ENCODE results near the gene FRMD5.
"Not testable (repeated sequence)": the region's sequence is repeated elsewhere in the genome, so short reads cannot be mapped to it uniquely, and the experiment has no call there.

FRMD5 gene

GRCh38 chr15:44066211-44066827 is 128.8 kb downstream of the FRMD5 start:
- no peaks in the 10 kb centered on the region for H3K36me3 ChIP-seq (ENCODE audit: control insufficient read depth, insufficient read depth, low read length, severe bottlenecking)
- DNase-seq (ENCODE audit: low read depth) = peak; percentile 69

GRCh38 chr15:44064706-44065105 is 130.4 kb downstream of the FRMD5 start:
- no peaks in the 10 kb centered on the region for H3K27me3 ChIP-seq (replicated peaks; ENCODE audit: control insufficient read depth, insufficient read depth, low read length)
- no peaks in the 10 kb centered on the region for H3K4me1 ChIP-seq (ENCODE audit: control insufficient read depth, insufficient read depth, low read length)

More at GRCh38 chr15:44066211-44066827, 128.8 kb downstream of the FRMD5 start:
- Histone ChIP-seq H3K27me3 (replicated peaks; ENCODE audit: control insufficient read depth, insufficient read depth, low read length) (no peaks in the 10 kb centered on the region), H3K4me1 (ENCODE audit: control insufficient read depth, insufficient read depth, low read length) (no peaks in the 10 kb centered on the region), H3K9me3 (ENCODE audit: control insufficient read depth, low read length) (no peaks in the 10 kb centered on the region), H3K4me3 (ENCODE audit: low read length) (no peak overlapping the region), H3K9ac (ENCODE audit: low read length) (peak overlapping the region; percentile 35)

GRCh38 chr15:44058126-44058525 is 136.9 kb downstream of the FRMD5 start:
- no peak overlapping the region for H3K4me3 ChIP-seq (ENCODE audit: low read length)
- no peaks in the 10 kb centered on the region for H3K9me3 ChIP-seq (ENCODE audit: control insufficient read depth, low read length)
- no peak overlapping the region for H3K9ac ChIP-seq (ENCODE audit: low read length)
- H3K36me3 ChIP-seq (ENCODE audit: control insufficient read depth, insufficient read depth, low read length, severe bottlenecking) = no peaks in the 10 kb centered on the region
- DNase-seq (ENCODE audit: low read depth) = peak; percentile 53
- no peaks in the 10 kb centered on the region for H3K4me1 ChIP-seq (ENCODE audit: control insufficient read depth, insufficient read depth, low read length)
- H3K27me3 ChIP-seq (replicated peaks; ENCODE audit: control insufficient read depth, insufficient read depth, low read length) = no peaks in the 10 kb centered on the region

More at GRCh38 chr15:44064706-44065105, 130.4 kb downstream of the FRMD5 start:
- H3K9ac ChIP-seq (ENCODE audit: low read length) = no peak overlapping the region
- DNase-seq (ENCODE audit: low read depth) = peak; percentile 39
- no peaks in the 10 kb centered on the region for H3K36me3 ChIP-seq (ENCODE audit: control insufficient read depth, insufficient read depth, low read length, severe bottlenecking)
- H3K4me3 ChIP-seq (ENCODE audit: low read length) = no peak overlapping the region
- no peaks in the 10 kb centered on the region for H3K9me3 ChIP-seq (ENCODE audit: control insufficient read depth, low read length)

- Histone ChIP-seq H3K4me3 (ENCODE audit: low read length) (no peak overlapping the region), H3K4me1 (ENCODE audit: control insufficient read depth, insufficient read depth, low read length) (peaks cover 14% of the 10 kb centered on the region), H3K36me3 (ENCODE audit: control insufficient read depth, insufficient read depth, low read length, severe bottlenecking) (no peaks in the 10 kb centered on the region), H3K9ac (ENCODE audit: low read length) (no peak overlapping the region), H3K9me3 (ENCODE audit: control insufficient read depth, low read length) (no peaks in the 10 kb centered on the region), H3K27me3 (replicated peaks; ENCODE audit: control insufficient read depth, insufficient read depth, low read length) (no peaks in the 10 kb centered on the region)
- DNase-seq (ENCODE audit: low read depth) = no peak
These were observed 149.4 kb downstream of the FRMD5 start for GRCh38 chr15:44045661-44046060.

- H3K4me3 ChIP-seq (ENCODE audit: low read length) = no peak overlapping the region
- H3K4me1 ChIP-seq (ENCODE audit: control insufficient read depth, insufficient read depth, low read length) = peaks cover 14% of the 10 kb centered on the region
- no peak overlapping the region for H3K9ac ChIP-seq (ENCODE audit: low read length)
- H3K9me3 ChIP-seq (ENCODE audit: control insufficient read depth, low read length) = no peaks in the 10 kb centered on the region
- no peaks in the 10 kb centered on the region for H3K27me3 ChIP-seq (replicated peaks; ENCODE audit: control insufficient read depth, insufficient read depth, low read length)
- H3K36me3 ChIP-seq (ENCODE audit: control insufficient read depth, insufficient read depth, low read length, severe bottlenecking) = no peaks in the 10 kb centered on the region
- DNase-seq (ENCODE audit: low read depth) = no peak
These were observed 149.9 kb downstream of the FRMD5 start for GRCh38 chr15:44045217-44045616.

GRCh38 chr15:44038755-44039191 is 156.3 kb downstream of the FRMD5 start:
- Histone ChIP-seq H3K27me3 (replicated peaks; ENCODE audit: control insufficient read depth, insufficient read depth, low read length) (no peaks in the 10 kb centered on the region), H3K4me3 (ENCODE audit: low read length) (no peak overlapping the region), H3K9ac (ENCODE audit: low read length) (no peak overlapping the region), H3K4me1 (ENCODE audit: control insufficient read depth, insufficient read depth, low read length) (peaks cover 25% of the 10 kb centered on the region), H3K36me3 (ENCODE audit: control insufficient read depth, insufficient read depth, low read length, severe bottlenecking) (no peaks in the 10 kb centered on the region), H3K9me3 (ENCODE audit: control insufficient read depth, low read length) (no peaks in the 10 kb centered on the region)
- peak; percentile 22 for DNase-seq (ENCODE audit: low read depth)

GRCh38 chr15:44035781-44036699 is 159.0 kb downstream of the FRMD5 start:
- Histone ChIP-seq H3K9me3 (ENCODE audit: control insufficient read depth, low read length) (no peaks in the 10 kb centered on the region), H3K27me3 (replicated peaks; ENCODE audit: control insufficient read depth, insufficient read depth, low read length) (no peaks in the 10 kb centered on the region), H3K9ac (ENCODE audit: low read length) (no peak overlapping the region), H3K4me3 (ENCODE audit: low read length) (no peak overlapping the region), H3K4me1 (ENCODE audit: control insufficient read depth, insufficient read depth, low read length) (peaks cover 27% of the 10 kb centered on the region), H3K36me3 (ENCODE audit: control insufficient read depth, insufficient read depth, low read length, severe bottlenecking) (no peaks in the 10 kb centered on the region)
- DNase-seq (ENCODE audit: low read depth) = peak; percentile 16

GRCh38 chr15:44034933-44035624 is 160.0 kb downstream of the FRMD5 start:
- Histone ChIP-seq H3K4me1 (ENCODE audit: control insufficient read depth, insufficient read depth, low read length) (peaks cover 34% of the 10 kb centered on the region), H3K4me3 (ENCODE audit: low read length) (peak overlapping the region; percentile 47), H3K27me3 (replicated peaks; ENCODE audit: control insufficient read depth, insufficient read depth, low read length) (no peaks in the 10 kb centered on the region), H3K9me3 (ENCODE audit: control insufficient read depth, low read length) (no peaks in the 10 kb centered on the region), H3K36me3 (ENCODE audit: control insufficient read depth, insufficient read depth, low read length, severe bottlenecking) (no peaks in the 10 kb centered on the region), H3K9ac (ENCODE audit: low read length) (peak overlapping the region; percentile 46)
- DNase-seq (ENCODE audit: low read depth) = peak; percentile 69

GRCh38 chr15:44034334-44034733 is 160.7 kb downstream of the FRMD5 start:
- Histone ChIP-seq H3K4me1 (ENCODE audit: control insufficient read depth, insufficient read depth, low read length) (peaks cover 42% of the 10 kb centered on the region), H3K9ac (ENCODE audit: low read length) (peak overlapping the region; percentile 46), H3K27me3 (replicated peaks; ENCODE audit: control insufficient read depth, insufficient read depth, low read length) (no peaks in the 10 kb centered on the region), H3K4me3 (ENCODE audit: low read length) (peak overlapping the region; percentile 47), H3K36me3 (ENCODE audit: control insufficient read depth, insufficient read depth, low read length, severe bottlenecking) (no peaks in the 10 kb centered on the region), H3K9me3 (ENCODE audit: control insufficient read depth, low read length) (no peaks in the 10 kb centered on the region)
- peak; percentile 41 for DNase-seq (ENCODE audit: low read depth)

- Histone ChIP-seq H3K4me3 (ENCODE audit: low read length) (peak overlapping the region; percentile 47), H3K4me1 (ENCODE audit: control insufficient read depth, insufficient read depth, low read length) (peaks cover 46% of the 10 kb centered on the region), H3K9ac (ENCODE audit: low read length) (no peak overlapping the region), H3K36me3 (ENCODE audit: control insufficient read depth, insufficient read depth, low read length, severe bottlenecking) (no peaks in the 10 kb centered on the region), H3K27me3 (replicated peaks; ENCODE audit: control insufficient read depth, insufficient read depth, low read length) (no peaks in the 10 kb centered on the region), H3K9me3 (ENCODE audit: control insufficient read depth, low read length) (no peaks in the 10 kb centered on the region)
- DNase-seq (ENCODE audit: low read depth) = peak; percentile 67
These were observed 161.2 kb downstream of the FRMD5 start for GRCh38 chr15:44033894-44034293.

- H3K9me3 ChIP-seq (ENCODE audit: control insufficient read depth, low read length) = not testable (repeated sequence)
These were observed 162.3 kb downstream of the FRMD5 start for GRCh38 chr15:44032820-44033219.

More at GRCh38 chr15:44032820-44033219, 162.3 kb downstream of the FRMD5 start:
- H3K4me1 ChIP-seq (ENCODE audit: control insufficient read depth, insufficient read depth, low read length) = peaks cover 55% of the 10 kb centered on the region
- H3K4me3 ChIP-seq (ENCODE audit: low read length); H3K9ac ChIP-seq (ENCODE audit: low read length); H3K27me3 ChIP-seq (replicated peaks; ENCODE audit: control insufficient read depth, insufficient read depth, low read length); H3K36me3 ChIP-seq (ENCODE audit: control insufficient read depth, insufficient read depth, low read length, severe bottlenecking); DNase-seq (ENCODE audit: low read depth): not testable (repeated sequence)

All from adipocyte (in vitro differentiated cells).